Stimulated activated CD4-positive, alpha-beta T cell treated with anti-CD3 and anti-CD28 coated beads, Interleukin-15, amount 100 ng/mL, for 24 hours (primary cell): ENCODE measurements around the gene ORC1.
A peak's percentile ranks its signal among the peaks of the same experiment; 100 is the strongest.
"Not testable (repeated sequence)": the region's sequence is repeated elsewhere in the genome, so short reads cannot be mapped to it uniquely, and the experiment has no call there.

Experiments
- DNase-seq: peaks from one replicate; pipeline ENCODE4 v3.0.0-alpha.2; 2020

The ORC1 gene

GRCh38 chr1:52385376-52385775, 18.8 kb downstream of the ORC1 start:
- no peak for DNase-seq

DNA sequence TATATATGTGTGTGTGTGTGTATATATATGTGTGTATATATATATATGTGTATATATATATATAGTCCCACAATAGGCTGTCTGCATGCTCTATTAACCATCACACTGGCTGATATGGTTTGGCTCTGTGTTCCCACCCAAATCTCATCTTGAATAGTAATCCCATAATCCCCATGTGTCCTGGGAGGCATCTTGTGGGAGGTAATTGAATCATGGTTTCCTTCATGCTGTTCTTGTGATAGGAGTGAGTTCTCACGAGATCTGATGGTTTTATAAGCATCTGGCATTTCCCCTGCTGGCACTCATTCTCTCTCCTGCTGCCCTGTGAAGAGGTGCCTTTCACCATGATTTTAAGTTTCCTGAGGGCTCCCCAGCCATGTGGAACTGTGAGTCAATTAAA, 34.4 kb downstream of the ORC1 start:
- not testable (repeated sequence) for DNase-seq

DNA sequence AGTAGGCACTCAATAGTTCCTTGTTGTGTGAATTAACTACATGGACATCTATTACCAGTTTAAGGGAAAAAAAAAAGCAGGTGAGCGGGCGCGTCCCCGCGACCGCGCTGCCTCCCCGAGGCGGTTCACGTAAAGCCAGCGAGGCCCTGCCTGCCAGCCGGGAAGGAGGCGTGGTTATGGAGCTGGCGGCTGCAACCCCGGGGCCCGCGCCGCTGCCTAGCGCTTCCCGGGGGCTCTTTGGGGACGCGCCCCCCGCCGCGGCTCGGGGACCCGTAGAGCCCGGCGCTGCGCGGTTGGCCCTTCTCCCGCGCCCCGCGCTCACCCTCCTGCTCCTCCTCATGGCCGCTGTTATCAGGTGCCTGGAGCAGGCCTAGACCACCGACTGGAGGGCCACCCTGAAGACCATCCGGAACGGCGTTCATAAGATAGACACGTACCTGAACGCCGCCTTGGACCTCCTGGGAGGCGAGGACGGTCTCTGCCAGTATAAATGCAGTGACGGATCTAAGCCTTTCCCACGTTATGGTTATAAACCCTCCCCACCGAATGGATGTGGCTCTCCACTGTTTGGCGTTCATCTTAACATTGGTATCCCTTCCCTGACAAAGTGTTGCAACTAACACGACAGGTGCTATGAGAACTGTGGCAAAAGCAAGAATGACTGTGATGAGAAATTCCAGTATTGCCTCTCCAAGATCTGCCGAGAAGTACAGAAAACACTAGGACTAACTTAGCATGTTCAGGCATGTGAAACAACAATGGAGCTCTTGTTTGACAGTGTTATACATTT, 35.6 kb downstream of the ORC1 start:
- peak; percentile 74 for DNase-seq

DNA sequence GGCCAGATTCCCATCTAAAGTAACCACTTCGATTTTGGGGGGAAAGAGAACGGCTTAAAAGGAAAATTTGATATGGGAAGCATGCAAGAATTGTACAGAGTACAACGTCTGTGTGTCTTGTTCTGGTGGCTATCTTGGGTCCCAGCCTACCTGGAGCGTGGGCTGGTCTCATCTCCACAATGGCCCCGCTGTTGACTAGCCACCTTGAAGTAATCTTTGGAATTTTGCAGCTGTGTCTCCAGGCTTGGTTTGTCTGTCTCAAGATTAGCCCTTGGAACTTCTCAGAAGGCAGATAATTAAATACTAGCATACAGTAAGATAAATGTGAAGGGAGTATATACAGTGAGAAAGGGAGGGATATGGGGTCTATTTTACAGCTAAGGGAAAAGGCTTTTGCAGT, 37.0 kb downstream of the ORC1 start:
- no peak for DNase-seq

- no peak for DNase-seq
Observed at GRCh38 chr1:52366517-52366827, 37.8 kb downstream of the ORC1 start.

GRCh38 chr1:52365746-52366516, 38.3 kb downstream of the ORC1 start, which contains the start of gene CC2D1B:
CC2D1B (minus strand) TSS chr1:52366205; CDS start chr1:52364620, 1,585 bp downstream.
- peak; percentile 99 for DNase-seq

DNA sequence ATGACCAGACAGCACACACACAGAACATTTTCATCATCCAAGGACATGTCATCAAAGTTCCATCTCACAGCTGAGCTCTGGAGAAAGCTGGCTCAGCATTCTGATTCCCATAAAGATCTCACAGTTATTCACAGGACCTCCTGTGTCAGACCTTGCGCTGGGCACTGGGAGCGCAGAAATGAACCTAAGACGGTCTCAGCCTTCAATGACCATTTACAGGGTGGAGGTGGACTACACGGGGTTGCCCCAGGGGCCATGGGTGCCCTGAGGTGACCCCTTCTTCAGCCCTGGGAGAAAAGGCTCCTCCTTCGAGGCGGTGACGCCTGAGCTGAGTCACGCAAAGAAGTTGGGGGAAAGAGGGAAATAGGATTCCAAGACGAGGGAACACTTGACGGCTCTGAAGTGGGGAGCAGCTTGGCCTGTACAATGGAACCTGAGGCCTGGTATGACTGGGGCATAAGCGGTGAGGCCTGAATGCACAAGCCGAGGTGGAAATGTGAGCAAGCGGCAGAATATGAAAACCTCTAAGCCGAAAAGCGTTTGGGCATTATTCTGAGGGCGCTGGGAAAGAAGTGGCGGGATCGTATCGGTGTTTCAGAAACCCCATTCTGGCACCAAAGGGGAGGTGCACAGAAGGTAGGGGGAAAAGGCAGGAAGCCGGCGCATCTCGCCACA, 39.0 kb downstream of the ORC1 start:
- peak; percentile 41 for DNase-seq

- DNase-seq, result peak; percentile 35
Observed at GRCh38 chr1:52364235-52364839, 39.9 kb downstream of the ORC1 start.

- DNase-seq, result no peak
Observed at GRCh38 chr1:52360595-52360968, 43.6 kb downstream of the ORC1 start.

DNA sequence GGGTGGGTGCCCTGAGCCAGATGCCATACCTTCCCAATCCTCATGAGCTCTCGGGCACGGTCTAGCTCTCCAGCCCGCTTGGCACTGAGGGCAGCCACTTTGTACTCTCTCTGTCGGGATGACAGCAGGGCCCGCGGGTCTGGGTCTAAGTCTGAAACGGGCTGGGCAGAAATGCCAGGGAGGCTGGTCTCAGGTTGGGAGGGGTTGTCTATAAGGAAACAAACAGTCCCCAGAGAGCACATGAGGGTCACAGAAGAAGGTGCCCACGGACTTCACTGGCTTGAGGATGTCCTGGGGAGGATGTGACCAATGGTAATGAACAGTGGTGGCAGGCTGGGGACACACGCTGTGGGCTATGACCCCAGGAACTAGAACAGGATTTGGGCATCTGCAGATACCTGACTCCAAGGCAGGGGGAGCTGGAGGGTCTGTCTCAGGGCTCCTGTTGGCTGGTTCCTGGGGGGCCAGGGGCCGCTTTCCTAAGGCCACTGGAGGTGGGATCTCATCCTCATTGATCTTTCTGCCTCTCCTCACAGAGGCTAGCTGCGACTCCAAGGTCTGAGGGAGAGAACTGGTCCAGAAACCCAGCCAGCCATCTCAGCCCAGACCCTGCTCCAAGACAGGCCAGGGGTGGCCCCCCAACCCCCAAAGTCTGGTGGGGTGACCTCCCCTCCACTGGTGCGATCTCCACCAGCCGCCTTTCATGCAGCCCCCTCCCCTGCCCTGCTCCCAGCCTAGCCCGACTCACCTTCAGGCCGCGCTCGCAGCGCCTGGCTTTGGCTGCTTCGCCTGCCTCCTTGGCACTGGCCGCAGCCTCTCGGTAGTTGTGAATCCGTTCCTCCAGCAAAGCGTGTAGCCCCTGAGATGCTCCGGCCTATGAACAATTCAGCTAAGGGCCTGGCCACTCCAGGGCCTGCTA, 44.3 kb downstream of the ORC1 start:
- DNase-seq, result no peak

GRCh38 chr1:52358851-52359497, 45.2 kb downstream of the ORC1 start:
- no peak for DNase-seq

DNA sequence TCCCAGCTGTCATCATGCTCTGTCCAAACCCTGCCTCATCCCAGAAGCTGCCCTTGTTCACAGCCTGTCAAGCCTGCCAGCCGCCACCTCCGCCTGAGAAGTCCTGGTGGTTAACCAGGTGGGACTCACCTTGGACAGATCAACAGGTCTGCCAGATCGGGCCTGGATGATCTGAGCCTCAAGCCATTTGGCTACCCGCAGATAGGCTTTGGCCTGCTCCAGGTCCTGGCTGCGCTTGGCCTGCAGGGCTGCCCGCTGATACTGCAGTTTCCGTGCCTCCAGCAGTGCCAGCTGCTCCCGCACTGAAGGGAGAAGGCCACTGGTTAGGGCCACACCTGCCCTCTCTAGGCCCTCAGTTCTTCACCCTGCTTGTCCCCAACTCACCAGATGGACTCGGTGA, 46.8 kb downstream of the ORC1 start:
- no peak for DNase-seq

- DNase-seq, result no peak
Observed at GRCh38 chr1:52356818-52357355, 47.3 kb downstream of the ORC1 start.

DNA sequence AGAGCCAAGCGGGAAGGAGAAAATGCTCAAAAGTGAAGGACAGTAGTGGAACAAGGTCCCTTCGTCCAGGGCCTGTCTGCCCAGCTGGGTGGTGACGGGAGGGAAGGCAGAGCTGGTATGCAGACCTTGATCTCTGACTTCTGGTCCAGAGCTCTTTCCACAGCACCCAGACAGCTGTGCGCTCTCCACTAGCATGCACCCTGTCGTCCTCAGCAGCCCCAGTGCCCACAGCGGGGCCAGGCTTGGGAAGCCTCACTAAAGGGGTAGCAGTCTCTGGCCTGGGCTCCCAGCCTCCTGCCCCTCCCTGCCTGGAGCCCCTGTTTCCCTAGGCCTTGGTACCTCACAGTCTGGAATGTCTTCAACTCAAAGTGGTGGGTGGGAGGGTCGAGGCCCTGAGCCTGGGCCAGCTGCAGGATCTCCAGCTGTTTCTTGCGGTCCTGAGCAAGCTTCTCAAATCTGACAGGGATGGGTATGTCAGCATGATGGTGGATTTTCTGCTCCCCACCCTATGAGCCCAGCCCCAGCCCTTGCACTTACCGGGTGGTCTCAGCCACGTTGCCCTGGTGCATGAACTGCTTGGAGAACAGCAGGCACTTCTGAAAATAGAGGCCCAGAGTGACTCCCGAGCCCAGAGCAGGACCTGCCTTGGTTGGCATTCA, 48.2 kb downstream of the ORC1 start:
- DNase-seq, result no peak

DNA sequence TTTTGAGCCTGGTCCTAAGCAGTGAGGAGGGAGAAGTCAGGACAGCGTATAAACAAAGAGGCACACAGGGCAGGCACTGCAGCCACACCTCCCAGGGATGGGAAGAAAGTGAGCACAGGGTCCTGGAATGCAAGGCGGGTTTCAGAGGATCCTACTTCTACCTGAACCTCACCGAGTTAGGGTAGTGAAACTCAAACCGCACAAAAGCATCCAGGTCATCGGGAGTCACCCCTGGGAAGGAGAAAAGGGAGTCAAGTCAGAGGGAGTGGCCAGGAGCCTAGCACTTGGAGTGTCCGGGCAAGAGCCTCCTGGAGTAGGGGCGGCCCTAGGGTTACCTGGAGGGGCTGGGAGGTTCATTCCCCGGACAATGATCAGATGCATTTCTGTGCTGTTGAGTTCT, 48.8 kb downstream of the ORC1 start:
- no peak for DNase-seq

GRCh38 chr1:52352690-52353089, 51.5 kb downstream of the ORC1 start:
- DNase-seq, result no peak

- DNase-seq, result no peak
Observed at GRCh38 chr1:52348704-52349300, 55.4 kb downstream of the ORC1 start.

DNA sequence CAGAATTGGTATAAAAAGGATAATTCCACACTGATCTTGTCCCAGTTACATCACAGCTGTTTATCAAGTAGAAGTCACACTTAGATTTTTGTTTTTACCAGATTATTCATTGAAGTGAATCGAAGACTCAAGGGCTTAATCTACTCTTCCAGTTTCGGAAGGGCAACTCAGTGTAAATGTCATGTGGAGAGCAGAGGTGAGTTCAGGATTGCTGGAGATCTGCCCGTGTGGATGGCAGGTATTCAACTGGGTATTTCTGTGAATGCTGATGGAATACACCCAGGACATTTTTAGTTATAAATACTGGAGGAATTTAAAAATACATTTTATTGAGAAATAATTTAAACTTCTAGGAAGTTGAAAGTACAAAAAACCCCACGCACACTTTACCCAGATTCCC, 57.6 kb downstream of the ORC1 start:
- DNase-seq, result no peak

DNA sequence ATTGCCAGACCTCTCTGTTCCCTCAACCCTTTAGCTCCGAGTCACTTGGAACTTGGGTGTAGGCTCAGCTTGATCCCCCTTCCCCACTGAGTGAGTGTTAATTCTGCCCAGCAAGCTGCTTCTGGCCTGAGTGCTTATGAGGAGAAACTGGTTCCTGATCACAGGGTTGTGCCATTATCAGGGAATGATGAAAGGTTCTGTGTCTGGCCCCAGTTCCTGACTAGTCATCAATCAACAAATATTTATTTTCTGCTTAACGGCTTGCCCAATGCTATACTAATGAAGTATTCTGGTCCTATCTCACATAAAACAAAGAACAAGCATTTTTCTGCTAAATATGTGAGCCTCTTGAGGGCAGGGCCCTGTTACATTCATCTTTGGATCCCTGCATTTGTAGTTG, 59.0 kb downstream of the ORC1 start:
- no peak for DNase-seq

- no peak for DNase-seq
Observed at GRCh38 chr1:52343979-52344378, 60.2 kb downstream of the ORC1 start.
